NT2/D1 (cell line): Measurements from ENCODE around the gene NOG.

Experiments used
- DNase-seq: peaks from one replicate; pipeline ENCODE4 v3.0.0-alpha.2; 2011; ENCODE audit warnings: low read depth, low spot score
- H3K27me3 ChIP-seq: 2 replicates; pipeline ENCODE4 v1.6.0; 2011; ENCODE audit warnings: mild to moderate bottlenecking; ENCODE audit not compliant: insufficient read length, insufficient read depth
- H3K36me3 ChIP-seq: 2 replicates; pipeline ENCODE4 v1.6.1; 2011; ENCODE audit warnings: mild to moderate bottlenecking, low read length, mixed read lengths; ENCODE audit not compliant: insufficient read depth, insufficient read length
- H3K4me1 ChIP-seq: 2 replicates; pipeline ENCODE4 v1.5.1; 2011; ENCODE audit not compliant: insufficient read depth, insufficient read length
- H3K4me3 ChIP-seq: 2 replicates; pipeline ENCODE4 v1.5.1; 2011; ENCODE audit warnings: low read depth; ENCODE audit not compliant: insufficient read length
- H3K9ac ChIP-seq: 2 replicates; pipeline ENCODE4 v1.6.0; 2011; ENCODE audit warnings: low read depth; ENCODE audit not compliant: insufficient read length
- H3K9me3 ChIP-seq: 2 replicates; pipeline ENCODE4 v1.5.1; 2011; ENCODE audit warnings: mild to moderate bottlenecking, low read length; ENCODE audit not compliant: insufficient read depth
- SUZ12 ChIP-seq: IDR thresholded peaks from 2 replicates; pipeline ENCODE4 v1.6.1; 2011; ENCODE audit not compliant: insufficient read length, insufficient read depth; ENCODE audit errors: extremely low read depth
- YY1 ChIP-seq: IDR thresholded peaks from 2 replicates; pipeline ENCODE4 v1.6.1; 2011; ENCODE audit not compliant: insufficient read length, insufficient read depth
- ZNF274 ChIP-seq: IDR thresholded peaks from 2 replicates; pipeline ENCODE4 v1.6.1; 2011; ENCODE audit warnings: mild to moderate bottlenecking, low read depth, low read length

Gene NOG

GRCh38 chr17:56603486-56604238 is 10.2 kb downstream of the NOG start:
- TF ChIP-seq YY1: no peak
- TF ChIP-seq SUZ12: no peak
- TF ChIP-seq ZNF274: no peak
- Histone ChIP-seq H3K9ac (no peak overlapping the region), H3K4me1 (no peaks in the 10 kb centered on the region), H3K36me3 (no peaks in the 10 kb centered on the region), H3K4me3 (no peak overlapping the region), H3K9me3 (no peaks in the 10 kb centered on the region), H3K27me3 (peaks cover 2% of the 10 kb centered on the region)
- DNase-seq: no peak

GRCh38 chr17:56604691-56605290 is 11.3 kb downstream of the NOG start:
- DNase-seq: no peak
- Histone ChIP-seq H3K4me1 (no peaks in the 10 kb centered on the region), H3K9ac (no peak overlapping the region), H3K9me3 (no peaks in the 10 kb centered on the region), H3K36me3 (no peaks in the 10 kb centered on the region), H3K4me3 (no peak overlapping the region), H3K27me3 (no peaks in the 10 kb centered on the region)
- TF ChIP-seq SUZ12 (no peak), YY1 (no peak), ZNF274 (no peak)

- H3K9me3 ChIP-seq: no peaks in the 10 kb centered on the region
- no peak overlapping the region for H3K4me3 ChIP-seq
- TF ChIP-seq YY1 (no peak), ZNF274 (no peak), SUZ12 (no peak)
- no peaks in the 10 kb centered on the region for H3K36me3 ChIP-seq
- no peak overlapping the region for H3K9ac ChIP-seq
- H3K4me1 ChIP-seq: no peaks in the 10 kb centered on the region
- DNase-seq: no peak
- H3K27me3 ChIP-seq: no peaks in the 10 kb centered on the region
These were observed 15.4 kb downstream of the NOG start for GRCh38 chr17:56608944-56609343.

- no peaks in the 10 kb centered on the region for H3K4me1 ChIP-seq
- no peak overlapping the region for H3K9ac ChIP-seq
- no peaks in the 10 kb centered on the region for H3K36me3 ChIP-seq
- no peaks in the 10 kb centered on the region for H3K9me3 ChIP-seq
- DNase-seq: no peak
- H3K27me3 ChIP-seq: no peaks in the 10 kb centered on the region
- TF ChIP-seq SUZ12 (no peak), ZNF274 (no peak), YY1 (no peak)
- H3K4me3 ChIP-seq: no peak overlapping the region
These were observed 16.8 kb downstream of the NOG start for GRCh38 chr17:56610321-56610720.

- Histone ChIP-seq H3K9me3 (no peaks in the 10 kb centered on the region), H3K4me3 (no peak overlapping the region), H3K4me1 (no peaks in the 10 kb centered on the region), H3K36me3 (no peaks in the 10 kb centered on the region), H3K9ac (no peak overlapping the region), H3K27me3 (no peaks in the 10 kb centered on the region)
- DNase-seq: no peak
- TF ChIP-seq SUZ12 (no peak), ZNF274 (no peak), YY1 (no peak)
These were observed 19.6 kb downstream of the NOG start for GRCh38 chr17:56613131-56613530.

GRCh38 chr17:56614522-56614921 is 21.0 kb downstream of the NOG start:
- Histone ChIP-seq H3K4me1 (no peaks in the 10 kb centered on the region), H3K9ac (no peak overlapping the region), H3K4me3 (no peak overlapping the region), H3K36me3 (no peaks in the 10 kb centered on the region), H3K27me3 (no peaks in the 10 kb centered on the region), H3K9me3 (no peaks in the 10 kb centered on the region)
- TF ChIP-seq YY1 (no peak), ZNF274 (no peak), SUZ12 (no peak)
- no peak for DNase-seq

- no peak overlapping the region for H3K4me3 ChIP-seq
- H3K9me3 ChIP-seq: no peaks in the 10 kb centered on the region
- no peak overlapping the region for H3K9ac ChIP-seq
- DNase-seq: no peak
- H3K4me1 ChIP-seq: no peaks in the 10 kb centered on the region
- no peaks in the 10 kb centered on the region for H3K27me3 ChIP-seq
- no peak for TF ChIP-seq YY1
- no peak for TF ChIP-seq SUZ12
- TF ChIP-seq ZNF274: no peak
- no peaks in the 10 kb centered on the region for H3K36me3 ChIP-seq
These were observed 22.7 kb downstream of the NOG start for GRCh38 chr17:56616239-56616638.
